HG03280 (cell line): ENCODE results near the gene STXBP5.

Experiments used
- ATAC-seq: cut with Tn5 transposase; IDR thresholded peaks from one replicate; pipeline ENCODE4 v1.9.1; 2021; ENCODE audit warnings: mild to moderate bottlenecking, moderate library complexity; ENCODE audit not compliant: unreplicated experiment

Gene STXBP5

DNA sequence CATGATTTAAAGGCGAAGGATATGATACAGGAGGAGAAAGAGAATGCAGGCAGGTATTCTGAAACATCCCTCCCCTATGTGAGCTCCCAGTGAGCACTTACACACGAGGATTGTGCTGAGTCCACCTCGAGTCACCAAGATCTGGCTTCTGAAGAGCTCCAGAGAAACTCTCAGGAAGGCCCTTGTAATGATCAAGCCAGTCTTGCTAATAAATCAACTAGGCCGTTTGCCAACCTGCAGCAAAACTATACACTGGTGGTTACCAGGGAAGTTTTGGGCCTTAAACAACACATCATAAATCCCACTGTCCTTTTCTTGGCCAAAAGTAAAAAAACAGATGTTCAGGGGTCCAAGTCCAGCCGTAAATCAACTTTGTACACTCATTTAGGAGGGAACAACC lies 79.2 kb downstream of the STXBP5 start:
- no peak for ATAC-seq

DNA sequence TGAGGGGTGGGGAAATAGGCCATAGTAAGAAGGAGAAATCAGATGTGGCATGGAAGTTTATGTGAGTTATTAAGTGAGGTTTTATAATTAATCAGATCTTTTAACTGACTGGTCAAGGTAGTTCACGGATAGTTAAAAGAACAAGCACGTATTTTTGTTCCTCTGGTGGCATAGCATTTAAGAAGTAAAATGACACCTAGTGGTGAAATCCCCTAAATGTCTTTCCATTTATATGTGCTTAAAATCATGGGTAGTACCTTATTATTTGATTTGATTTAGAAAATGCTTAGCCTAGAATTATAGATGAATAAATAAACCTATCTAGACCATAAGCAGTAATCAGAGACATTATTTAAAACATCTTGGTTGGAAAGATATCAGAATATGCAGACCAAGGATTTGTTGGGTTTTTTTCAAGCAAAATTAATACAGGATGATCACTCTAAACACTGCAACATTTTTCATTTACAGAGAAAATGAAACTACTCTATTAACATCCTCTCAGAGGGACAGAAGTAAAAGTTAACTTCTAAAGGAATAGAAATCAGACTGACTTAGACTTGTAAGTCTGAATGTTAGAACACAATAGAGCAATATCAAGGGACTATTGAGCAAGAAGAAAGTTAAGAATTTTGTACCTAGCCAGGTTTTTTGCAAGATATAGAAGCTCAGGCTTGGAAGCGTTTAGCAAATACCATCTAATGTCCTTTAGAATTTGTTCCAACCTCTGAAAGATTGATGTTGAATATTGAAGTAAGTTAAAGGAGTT lies 81.1 kb downstream of the STXBP5 start:
- ATAC-seq = peak; percentile 73

DNA sequence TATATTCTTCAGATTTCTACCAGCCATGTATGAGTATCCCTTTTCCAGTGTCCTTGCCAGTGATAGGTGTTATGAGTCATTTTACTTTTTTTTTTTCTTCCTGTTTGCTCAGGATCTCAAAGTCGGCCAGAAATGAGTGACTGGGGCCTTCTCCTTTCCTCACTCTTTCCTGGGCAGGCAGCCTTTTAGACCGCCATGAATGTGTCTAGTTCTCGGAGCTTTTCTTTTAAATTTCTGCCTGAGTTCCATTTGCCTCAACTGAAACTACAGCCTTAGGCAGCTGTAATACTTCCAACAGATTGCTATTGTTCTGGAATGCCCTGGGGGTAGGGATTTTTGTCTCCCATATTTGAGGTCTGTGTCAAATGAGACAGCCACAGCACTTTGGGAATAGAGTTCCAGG lies 83.7 kb downstream of the STXBP5 start:
- ATAC-seq = no peak

DNA sequence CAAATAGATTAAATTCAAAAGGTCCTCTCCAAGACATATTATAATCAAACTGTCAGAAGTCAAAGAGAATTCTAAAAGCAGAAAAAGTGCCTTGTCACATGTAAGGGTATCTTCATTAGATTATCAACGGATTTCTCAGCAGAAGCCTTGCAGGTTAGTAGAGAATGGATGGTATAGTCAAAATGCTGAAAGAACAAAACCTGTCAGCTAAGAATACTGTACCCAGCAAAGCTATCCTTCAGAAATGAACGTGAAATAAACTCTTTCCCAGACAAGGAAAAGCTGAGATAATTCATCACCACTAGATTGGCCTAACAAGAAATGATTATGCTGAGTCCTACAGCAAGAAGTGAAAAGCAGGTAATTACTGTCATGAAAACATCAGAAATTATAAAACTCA lies 92.9 kb downstream of the STXBP5 start:
- no peak for ATAC-seq

DNA sequence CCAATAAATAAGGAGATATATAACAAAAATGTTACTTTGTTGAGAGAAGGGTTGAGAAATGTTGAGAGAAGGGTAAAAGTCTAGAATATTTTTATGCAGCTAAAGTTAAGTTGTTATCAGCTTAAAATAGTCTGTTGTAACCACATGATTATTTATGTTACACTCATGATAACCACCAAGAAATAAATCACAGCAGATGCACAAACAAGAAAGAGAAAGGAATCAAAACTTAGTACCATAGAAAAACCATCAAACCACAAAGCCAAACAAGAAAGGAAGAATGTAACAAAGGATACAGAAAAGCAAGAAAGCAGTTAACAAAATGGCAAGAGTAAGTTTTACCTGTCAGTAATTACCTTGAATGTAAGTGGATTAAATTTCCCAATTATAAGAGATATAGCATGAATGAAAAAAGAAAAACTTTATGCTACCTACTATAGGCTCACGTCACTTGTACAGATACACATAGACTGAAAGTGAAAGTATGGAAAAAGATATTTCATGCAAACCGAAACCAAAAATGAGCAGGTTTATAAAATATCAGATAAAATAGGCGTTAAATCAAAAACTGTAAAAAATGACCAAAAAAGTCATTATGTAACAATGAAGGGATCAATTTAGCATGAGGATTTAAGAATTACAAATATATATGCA lies 93.6 kb downstream of the STXBP5 start:
- no peak for ATAC-seq

DNA sequence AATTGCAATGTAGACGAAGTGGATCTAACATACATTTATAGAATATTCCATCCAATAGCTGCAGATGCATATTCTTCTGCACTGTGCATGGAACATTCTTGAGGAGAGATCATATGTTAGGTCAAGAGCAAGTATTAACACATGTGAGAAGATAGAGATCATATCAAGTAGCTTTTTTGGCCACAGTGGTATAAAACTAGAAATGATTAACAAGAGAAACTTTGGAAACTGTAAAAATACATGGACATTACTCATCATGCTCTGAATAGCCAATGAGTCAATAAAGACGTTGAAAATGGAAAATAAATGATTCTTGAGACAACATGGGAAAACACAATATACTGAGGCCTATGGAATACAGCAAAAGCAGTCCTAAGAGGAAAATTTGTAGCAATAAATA lies 94.2 kb downstream of the STXBP5 start:
- ATAC-seq = no peak

DNA sequence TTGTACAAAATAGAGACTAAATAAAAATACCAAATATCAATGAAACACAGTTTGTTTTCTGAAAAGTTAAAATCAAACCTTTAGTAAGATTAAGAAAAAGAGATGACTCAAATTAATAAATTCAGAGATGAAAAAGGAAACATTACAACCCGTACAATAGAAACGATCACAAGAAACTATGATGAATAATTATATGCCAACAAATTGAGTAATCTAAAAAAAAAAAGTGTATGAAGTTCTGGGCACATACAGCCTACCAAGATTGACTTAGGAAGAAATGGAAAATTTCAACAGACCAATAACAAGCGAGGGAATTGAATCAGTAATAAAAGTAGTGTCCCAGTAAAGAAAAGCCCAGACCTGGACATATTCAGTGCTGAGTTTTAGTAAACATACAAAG lies 94.8 kb downstream of the STXBP5 start:
- no peak for ATAC-seq

DNA sequence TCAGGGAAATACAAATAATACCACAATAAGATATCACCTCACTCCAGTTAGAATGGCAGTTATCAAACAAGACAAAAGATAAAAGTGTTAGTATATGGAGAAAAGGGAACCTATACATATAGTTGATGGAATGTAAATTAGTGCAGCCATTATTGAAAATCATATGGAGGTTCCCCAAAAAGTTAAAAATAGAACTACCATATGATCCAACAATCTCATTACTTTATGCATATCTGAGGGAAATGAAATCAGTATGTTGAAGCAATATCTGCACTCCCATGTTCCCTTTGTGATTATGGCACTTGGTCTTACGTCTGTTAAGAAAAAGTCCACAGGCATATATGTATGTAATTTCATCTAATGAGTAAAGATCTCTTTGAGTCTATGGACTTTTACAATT lies 96.9 kb downstream of the STXBP5 start:
- no peak for ATAC-seq

DNA sequence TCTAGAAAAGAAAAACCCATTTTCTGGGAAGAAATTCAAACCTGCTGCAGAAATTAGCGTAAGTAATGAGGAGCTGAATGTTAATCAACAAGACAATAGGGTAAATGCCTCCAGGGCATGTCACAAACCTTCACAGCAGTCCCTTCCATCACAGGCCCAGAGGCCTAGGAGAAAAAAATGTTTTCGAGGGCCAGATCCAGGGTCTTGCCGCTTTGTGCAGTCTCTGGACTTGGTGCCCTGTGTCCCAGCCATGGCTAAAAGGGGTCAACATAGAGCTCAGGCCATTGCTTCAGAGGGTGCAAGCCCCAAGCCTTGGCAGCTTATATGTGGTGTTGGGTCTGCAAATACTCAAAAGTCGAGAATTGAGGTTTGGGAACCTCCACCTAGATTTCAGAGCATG lies 99.8 kb downstream of the STXBP5 start:
- no peak for ATAC-seq

DNA sequence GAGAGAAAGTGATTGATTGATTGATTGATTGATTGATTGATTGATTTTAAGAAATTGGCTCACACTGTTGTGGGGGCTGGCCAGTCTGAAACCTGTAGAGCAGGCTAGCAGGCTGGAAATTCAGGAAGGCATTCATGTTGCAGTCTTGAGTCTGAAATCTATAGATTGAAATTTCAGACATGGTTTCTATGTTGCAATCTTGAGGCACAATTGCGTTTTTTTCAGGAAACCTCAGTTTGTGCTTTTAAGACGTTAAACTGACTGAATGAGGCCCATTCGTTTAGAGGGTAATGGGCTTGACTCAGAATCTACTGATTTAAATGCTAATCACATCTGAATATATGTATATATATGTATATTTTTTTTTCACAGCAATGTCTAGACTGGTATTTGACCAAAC lies 106.3 kb downstream of the STXBP5 start:
- ATAC-seq = no peak

DNA sequence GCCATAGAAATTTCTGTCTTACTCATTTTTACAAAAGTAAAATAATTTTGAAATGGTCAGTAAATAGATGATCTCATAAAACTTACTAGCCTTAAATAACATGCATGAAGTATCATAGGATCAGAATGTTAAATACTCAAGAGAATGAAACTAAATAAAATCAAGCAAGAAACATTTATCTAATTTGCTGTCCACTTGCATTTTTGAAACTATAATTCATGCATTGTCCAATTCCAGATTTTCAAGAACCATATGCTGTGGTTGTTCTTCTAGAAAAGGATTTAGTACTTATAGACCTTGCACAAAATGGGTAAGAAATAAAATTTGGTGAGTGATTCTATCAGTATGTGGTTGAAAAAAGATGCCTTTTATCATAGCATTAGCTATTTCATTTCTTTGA lies 107.0 kb downstream of the STXBP5 start:
- no peak for ATAC-seq

DNA sequence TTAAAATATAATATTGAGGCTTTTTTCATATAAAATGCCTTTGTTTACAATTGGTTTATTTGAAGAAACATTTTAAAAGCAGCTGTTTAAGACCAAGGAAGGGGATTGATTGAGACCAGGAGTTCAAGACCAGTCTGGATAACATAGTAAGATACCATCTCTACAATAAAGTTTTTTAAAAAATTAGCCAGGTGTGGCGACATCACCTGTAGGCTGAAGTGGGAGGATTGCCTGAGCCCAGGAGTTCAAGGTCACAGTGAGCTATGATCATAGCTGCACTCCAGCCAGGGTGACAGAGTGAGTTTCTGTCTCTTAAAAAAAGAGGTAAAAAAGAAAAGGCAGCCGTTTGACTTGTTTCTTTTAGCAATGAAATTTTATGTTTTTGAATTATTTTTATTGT lies 117.0 kb downstream of the STXBP5 start:
- ATAC-seq = no peak

DNA sequence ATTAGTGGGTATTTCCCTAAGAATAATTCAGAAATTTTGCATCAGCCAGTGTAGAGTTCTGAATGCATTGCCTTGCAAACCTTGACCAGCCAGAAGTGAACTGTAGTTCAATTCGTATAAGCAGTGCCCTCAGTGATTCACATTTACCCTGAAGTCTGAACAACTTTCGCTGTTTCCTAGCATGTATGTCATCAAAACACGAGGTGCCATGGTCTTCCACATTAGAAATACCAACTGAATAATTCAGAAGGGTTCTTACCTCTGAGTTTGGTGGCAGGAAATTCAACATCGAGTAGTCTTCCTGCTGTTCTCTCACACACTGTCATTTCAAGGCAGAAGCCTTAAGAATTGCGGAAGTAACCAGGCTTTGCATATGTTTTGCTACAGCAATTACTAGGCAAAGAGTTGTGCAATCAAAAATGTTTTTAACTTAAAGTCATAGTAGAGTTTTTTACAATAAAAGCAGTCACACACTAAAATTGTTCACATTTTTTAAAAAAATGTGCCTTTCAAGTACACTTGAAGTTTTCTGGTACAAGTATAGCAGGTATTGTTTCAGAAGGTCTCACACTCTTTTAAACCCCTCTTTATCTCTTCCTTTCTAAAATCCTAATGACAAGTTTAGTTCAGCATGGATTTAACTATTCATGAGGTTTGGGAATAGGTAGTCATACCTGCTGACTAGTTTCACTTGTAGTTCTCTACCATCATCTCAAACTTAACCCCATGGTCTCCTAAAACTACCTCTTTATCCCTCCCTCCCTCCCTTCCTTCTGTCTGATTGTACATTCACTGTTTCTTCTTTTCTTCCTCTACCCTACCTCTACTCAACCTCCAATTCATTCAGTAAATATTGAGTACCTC lies 118.3 kb downstream of the STXBP5 start:
- ATAC-seq = peak; percentile 98

DNA sequence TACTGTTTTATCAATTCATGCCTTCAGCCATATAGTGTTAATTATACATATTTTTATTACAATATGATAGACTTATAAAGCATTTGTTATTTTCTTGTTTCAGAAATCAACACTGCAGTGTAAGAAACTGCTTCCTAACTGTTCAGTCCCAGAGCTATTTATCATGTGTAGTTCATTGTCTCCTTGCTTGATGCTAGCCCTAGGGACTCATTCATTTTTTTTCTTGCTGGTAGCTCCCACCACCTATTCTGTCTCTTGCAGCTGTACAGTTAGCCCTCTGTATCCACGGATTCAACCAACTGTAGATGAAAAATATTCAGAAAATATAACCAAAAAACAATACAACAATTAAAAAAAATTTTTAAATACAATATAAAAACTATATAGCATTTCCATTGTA lies 121.3 kb downstream of the STXBP5 start:
- no peak for ATAC-seq

DNA sequence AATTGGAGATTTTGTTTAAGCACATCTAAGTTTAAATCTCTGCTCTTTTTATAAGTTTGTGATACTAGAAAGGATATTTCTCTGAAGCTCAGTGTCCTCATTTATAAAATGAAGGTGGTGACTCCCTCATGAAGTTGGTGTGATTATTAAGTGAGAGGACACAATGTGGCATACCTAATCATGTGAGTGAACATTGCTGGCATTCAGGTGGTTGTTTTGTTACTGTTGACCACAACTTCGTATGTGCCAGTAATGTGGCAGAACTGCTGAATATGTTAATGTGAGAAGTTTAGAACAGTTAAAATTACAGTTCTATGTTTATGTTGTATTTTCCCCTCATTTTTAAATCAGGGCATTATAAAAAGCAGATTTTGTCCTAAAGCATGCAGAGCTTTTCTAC lies 127.2 kb downstream of the STXBP5 start:
- no peak for ATAC-seq

DNA sequence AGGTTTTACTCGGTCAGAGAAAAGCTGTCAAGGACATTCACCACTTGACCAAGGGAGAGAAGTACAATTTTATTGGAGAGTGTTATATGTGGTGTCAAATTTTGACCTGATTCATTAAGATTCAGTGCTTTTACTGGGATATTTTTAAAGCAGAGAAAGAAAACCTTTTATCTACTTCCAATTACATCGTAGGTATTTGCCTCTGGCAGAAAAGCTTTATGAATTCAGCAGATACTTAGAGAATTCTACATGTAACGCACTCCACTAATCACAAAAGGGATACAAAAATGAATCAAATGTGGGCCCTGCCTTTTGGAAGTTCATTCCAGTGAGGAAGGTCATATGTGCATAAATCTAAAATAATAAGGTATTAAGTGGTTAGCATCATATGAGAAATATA lies 133.7 kb downstream of the STXBP5 start:
- ATAC-seq = no peak

DNA sequence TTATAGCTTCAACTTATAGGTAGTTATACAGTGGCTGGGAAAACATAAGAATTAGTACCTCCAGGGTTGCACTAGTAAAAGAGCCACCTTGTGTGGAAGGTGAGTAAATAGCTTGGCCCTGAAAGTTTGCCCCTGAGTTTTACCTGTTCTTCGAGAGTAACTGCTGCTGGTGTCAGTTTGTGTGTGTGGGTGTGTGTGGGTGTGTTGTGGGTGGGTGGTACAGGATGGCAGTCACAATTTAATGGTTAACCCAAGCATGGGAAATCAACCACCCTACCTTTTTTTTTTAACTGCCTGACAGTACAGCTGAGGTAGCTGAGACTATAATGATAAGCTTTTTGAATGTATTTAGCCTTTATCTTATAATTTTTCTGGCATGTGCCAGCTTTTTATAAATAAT lies 137.3 kb downstream of the STXBP5 start:
- ATAC-seq = no peak

DNA sequence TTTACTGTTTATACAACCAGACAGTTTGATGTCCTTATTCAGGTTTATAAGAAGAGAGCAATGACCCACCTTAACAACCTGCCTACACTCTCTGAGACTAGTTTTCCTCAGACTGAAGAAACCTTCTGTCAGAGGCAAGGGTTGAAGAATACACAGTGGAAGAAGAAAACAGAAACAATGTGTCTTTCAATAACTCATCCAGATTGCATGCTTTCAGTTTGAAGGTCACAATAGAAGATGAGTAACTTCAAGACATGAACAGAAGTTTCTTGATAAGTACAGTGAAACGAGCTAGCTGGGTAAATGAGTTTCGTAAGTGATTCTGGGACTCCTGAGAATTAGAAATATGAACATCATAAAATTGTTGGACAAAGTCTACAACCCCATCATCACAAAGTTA lies 141.7 kb downstream of the STXBP5 start:
- no peak for ATAC-seq

DNA sequence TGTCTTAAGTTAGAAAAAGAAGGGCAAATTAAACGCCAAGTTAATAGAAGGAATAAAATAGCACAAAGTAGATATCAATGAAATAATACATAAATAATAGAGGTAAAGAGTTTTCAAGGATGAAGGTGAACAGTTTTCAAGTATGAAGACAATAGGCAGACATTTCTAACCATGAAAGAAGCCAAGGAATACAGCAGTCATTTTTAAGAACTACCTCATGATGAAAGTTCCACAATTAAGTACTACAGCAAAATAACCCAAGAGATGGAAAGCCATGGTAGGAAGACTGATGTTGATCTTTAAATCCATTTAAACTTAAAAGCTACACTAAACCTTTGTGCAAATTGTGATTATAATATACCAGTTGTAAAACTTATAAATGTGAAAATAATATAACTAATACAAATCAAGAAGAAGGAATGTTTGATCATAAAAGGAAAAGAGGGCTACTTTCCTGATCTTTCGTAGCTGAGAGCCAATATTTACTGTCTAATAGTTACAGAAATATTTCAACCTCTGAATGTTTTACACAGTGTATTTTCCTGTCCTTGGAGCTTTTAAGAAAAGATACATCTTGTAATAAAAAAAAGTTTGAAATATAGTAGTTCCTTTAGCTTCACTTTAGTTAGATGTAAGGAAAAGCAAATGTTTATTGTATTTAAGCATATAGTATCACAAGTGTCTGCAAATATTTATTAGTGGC lies 143.1 kb downstream of the STXBP5 start:
- ATAC-seq = no peak

DNA sequence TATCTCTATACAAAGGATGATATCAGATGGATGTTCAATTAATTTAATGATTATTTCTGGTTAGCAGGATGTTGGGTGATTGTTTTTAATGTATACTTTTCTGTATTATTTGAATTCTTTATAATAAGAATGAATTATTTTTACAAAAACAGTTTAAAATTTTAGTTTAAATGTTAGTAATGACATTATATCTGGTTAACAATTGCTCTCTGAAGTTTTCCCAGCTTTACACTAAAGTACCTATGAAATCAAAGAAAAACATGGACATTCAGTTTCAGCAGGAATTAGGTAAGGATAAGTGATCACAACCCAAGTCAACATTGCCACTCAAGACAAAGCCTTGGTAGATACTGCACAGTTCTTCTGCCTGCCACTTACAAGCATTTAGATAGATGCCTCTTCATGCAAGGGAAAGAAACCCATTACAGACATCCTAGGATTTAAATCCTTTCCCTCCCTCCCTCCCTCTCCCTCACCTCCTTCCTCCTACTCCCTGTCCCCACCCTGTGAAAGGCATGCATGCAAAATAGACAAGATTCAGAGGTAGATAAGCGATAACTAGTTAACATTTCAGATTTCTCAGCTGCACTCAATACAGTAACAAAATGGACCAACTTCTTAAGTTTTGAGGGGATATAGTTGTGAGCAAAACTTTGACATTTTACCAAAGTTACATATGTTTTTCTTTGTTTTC lies 143.8 kb downstream of the STXBP5 start:
- ATAC-seq = no peak
